ENCODE results near the gene BMI1.

The BMI1 gene

DNA sequence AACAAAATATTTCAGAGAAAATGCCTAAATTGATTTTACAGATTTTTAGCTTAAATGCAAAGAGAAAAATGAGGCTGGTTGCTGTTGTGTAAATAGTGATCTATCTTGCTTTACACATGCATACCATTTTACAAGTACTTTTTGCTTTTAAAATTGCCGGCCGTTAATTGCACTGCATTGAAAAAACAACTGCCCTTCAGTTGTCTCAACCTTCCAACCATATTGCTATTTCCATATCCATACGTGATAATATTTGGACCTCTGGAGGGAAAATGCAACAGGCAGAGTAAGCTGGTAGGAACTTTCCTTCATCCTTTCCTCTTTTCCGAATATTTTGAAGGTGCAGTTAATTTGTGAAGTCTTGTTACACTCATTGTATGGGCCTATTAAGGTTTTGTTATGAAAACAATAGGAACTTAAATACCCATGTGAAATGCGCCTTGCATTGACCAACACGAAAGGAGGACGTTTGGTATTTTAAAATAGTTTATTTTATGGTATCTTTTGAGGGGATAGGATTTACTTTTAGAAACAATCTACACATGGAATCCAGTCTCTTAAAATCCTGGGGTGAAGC, 11.3 kb downstream of the BMI1 start:
- H3K27ac ChIP-seq (replicated peaks): no peak overlapping the region
- TF ChIP-seq GABPA (IDR thresholded peaks at IDR 0.05; ENCODE audit: low read depth): no peak
- no peak for TF ChIP-seq REST (IDR thresholded peaks at IDR 0.05; ENCODE audit: insufficient replicate concordance, low read depth)
- TF ChIP-seq CTCF (IDR thresholded peaks at IDR 0.05; ENCODE audit: insufficient read depth, low read length): no peak
- TF ChIP-seq SPI1 (IDR thresholded peaks at IDR 0.05; ENCODE audit: borderline replicate concordance, low read depth): no peak
- no peak for TF ChIP-seq POLR2AphosphoS5 (IDR thresholded peaks at IDR 0.05; ENCODE audit: low read depth)
- no peak for DNase-seq (ENCODE audit: low read depth in 1 of 2, low spot score in 1 of 2)
- peaks cover 14% of the 10 kb centered on the region for H3K27me3 ChIP-seq (ENCODE audit: insufficient read depth, poor library complexity, severe bottlenecking)
- H3K4me3 ChIP-seq (replicated peaks; ENCODE audit: insufficient read depth, low read length): no peak overlapping the region

DNA sequence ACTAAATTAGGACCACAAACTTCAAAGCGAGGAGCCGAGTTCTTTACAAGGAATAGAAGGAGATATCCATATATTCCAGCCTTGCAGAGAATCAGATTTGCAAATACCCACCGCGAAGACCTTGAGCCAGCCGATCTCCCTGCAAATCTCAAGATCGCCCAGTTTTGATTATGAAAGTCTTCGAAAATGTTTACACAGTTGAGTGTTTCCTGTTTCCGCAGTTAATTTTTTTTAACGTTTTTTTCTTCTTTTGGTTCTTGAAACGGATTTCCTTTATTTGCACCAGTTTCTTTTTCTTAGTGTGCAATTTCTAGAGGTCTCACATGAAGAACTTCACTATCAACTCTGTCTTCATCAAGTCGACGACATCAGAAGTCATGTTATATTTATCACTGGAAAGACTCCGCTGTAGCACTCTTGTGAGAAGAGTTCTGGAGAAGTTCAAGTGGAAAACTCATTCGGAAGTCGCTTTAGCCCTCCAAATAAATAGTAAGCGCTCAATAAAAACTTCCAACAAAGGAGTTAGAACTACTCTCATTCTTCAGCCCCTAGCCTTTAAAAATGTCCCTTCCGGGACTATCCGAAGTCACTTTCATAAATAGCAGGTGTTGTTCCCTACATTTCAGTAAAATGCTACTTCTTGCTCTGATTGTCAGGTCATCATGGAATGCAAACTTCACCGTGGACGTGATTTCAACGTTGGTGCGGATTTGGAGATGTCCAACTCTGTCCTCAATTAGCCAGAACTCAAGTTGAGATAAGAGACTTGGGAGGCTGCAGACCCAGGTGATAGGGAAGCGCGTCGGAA, 12.5 kb downstream of the BMI1 start:
- no peak overlapping the region for H3K4me3 ChIP-seq (replicated peaks; ENCODE audit: insufficient read depth, low read length)
- no peak for TF ChIP-seq SPI1 (IDR thresholded peaks at IDR 0.05; ENCODE audit: borderline replicate concordance, low read depth)
- H3K27me3 ChIP-seq (ENCODE audit: insufficient read depth, poor library complexity, severe bottlenecking): peaks cover 21% of the 10 kb centered on the region
- no peak overlapping the region for H3K27ac ChIP-seq (replicated peaks)
- no peak for DNase-seq (ENCODE audit: low read depth in 1 of 2, low spot score in 1 of 2)

DNA sequence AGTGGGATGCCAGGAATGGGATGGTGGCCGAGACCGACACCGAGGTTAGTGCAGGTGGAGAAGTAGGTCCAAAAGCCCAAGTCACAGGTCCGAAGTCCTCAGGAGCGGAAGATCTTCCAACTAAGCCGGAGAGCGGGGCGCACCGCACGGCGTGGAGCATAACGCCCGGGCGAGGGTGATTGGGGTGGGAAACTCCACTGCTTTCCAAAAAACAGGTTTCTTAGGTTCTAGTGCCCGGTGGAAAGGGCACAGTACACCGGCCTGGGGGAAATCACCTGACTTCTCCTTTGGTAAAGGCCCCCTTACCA, 13.0 kb downstream of the BMI1 start:
- no peak for TF ChIP-seq POLR2AphosphoS5 (IDR thresholded peaks at IDR 0.05; ENCODE audit: low read depth)
- no peak for TF ChIP-seq CTCF (IDR thresholded peaks at IDR 0.05; ENCODE audit: insufficient read depth, low read length)
- no peak for TF ChIP-seq SPI1 (IDR thresholded peaks at IDR 0.05; ENCODE audit: borderline replicate concordance, low read depth)
- TF ChIP-seq GABPA (IDR thresholded peaks at IDR 0.05; ENCODE audit: low read depth): no peak
- no peak for TF ChIP-seq REST (IDR thresholded peaks at IDR 0.05; ENCODE audit: insufficient replicate concordance, low read depth)
- no peak overlapping the region for H3K4me3 ChIP-seq (replicated peaks; ENCODE audit: insufficient read depth, low read length)
- H3K27me3 ChIP-seq (ENCODE audit: insufficient read depth, poor library complexity, severe bottlenecking): peaks cover 21% of the 10 kb centered on the region
- no peak overlapping the region for H3K27ac ChIP-seq (replicated peaks)
- DNase-seq (ENCODE audit: low read depth in 1 of 2, low spot score in 1 of 2): no peak

DNA sequence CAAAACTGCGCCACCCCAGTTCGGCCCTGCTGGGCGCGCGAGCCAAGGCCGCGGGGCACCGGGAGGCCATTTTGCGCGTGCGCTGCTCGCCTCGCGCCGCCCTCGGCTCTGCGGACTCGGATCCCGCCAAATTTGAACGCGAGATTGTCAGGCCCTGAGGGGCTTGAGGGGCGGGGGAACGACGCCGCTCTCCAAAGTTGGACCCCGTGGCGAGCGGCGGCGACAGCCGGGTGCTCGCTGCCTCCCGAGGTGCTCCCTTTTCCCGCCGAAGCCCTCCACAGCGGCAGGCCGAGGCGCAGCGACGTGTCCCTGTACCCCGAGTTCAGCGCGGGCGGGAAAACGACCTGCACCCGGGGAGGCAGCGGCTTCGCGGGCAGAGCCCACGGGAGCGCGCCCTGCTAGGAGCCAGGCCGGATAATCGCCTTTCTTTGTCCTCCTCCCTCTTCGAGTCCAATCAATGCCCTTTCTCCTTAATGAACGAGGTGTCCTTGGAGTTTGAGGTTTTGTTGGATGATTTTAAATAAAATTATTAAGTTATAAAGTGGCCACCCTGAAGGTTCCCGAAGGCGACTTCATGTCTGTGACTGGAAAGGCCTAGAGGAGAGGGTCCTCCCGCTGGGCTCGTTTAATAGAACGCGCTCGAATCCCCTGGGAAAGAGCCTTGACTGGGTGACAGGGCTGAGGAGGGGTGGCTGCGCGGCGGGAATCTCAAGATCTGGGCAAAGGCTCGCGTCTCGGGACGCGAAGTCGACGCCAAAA, 13.7 kb downstream of the BMI1 start:
- Histone ChIP-seq H3K27ac (replicated peaks) (no peak overlapping the region), H3K4me3 (replicated peaks; ENCODE audit: insufficient read depth, low read length) (no peak overlapping the region), H3K27me3 (ENCODE audit: insufficient read depth, poor library complexity, severe bottlenecking) (peaks cover 23% of the 10 kb centered on the region)
- no peak for DNase-seq (ENCODE audit: low read depth in 1 of 2, low spot score in 1 of 2)
- no peak for TF ChIP-seq REST (IDR thresholded peaks at IDR 0.05; ENCODE audit: insufficient replicate concordance, low read depth)
- no peak for TF ChIP-seq CTCF (IDR thresholded peaks at IDR 0.05; ENCODE audit: insufficient read depth, low read length)
- TF ChIP-seq POLR2AphosphoS5 (IDR thresholded peaks at IDR 0.05; ENCODE audit: low read depth): no peak
- no peak for TF ChIP-seq GABPA (IDR thresholded peaks at IDR 0.05; ENCODE audit: low read depth)

Measured in HL-60 (cell line).